GM19351 (cell line): ENCODE results near the gene ITGA8.

Experiments
- ATAC-seq: cut with Tn5 transposase; IDR thresholded peaks from one replicate; pipeline ENCODE4 v1.9.1; 2021; ENCODE audit warnings: mild to moderate bottlenecking, moderate library complexity; ENCODE audit not compliant: unreplicated experiment

ITGA8 gene

GRCh38 chr10:15473396-15473767 is 246.3 kb downstream of the ITGA8 start:
- no peak for ATAC-seq

- ATAC-seq: no peak
Observed at GRCh38 chr10:15472431-15473395, 247.0 kb downstream of the ITGA8 start.

GRCh38 chr10:15472008-15472407 is 247.7 kb downstream of the ITGA8 start:
- ATAC-seq: no peak

DNA sequence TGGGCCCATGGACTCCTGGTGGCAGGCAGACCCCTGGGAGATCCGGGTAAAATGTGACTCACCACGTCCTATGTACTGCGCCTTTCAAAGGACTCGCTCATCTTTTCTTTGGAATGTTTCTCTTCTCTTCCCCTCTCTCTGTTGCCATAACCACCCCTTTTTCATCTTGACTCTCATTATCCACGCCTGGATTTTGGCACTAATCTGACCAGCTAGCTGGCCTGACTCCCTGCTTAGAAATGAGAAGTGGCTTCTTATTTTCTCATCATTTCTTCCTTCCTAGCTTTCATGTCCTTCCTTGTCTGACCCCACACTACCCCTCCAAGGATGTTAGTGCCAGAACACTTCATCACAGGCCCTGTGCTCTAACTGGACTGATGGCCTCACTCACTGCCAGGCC is 250.6 kb downstream of the ITGA8 start:
- ATAC-seq: no peak

- ATAC-seq: no peak
Observed at GRCh38 chr10:15464381-15464780, 255.3 kb downstream of the ITGA8 start.
